Spleen (tissue), 11 donors: ENCODE results near the gene SLC5A6. TPM values are rescaled to one million over a fixed set of nuclear protein-coding genes. Genes with fewer than 3 reads are reported as not detected.

Source experiments
- DNase-seq: peaks from one replicate; pipeline ENCODE4 v3.0.0-alpha.2; 2020
- H3K27ac ChIP-seq, 8 donors: fragments of 200-600 bp; sonication (generic) in 7 of 8; 1 replicate in 4 of 8; 2 replicates in 4 of 8; pipeline versions ENCODE4 v1.5.0 to v1.8.0; 2016 to 2021; ENCODE audit warnings: inconsistent platforms in 4 of 8, mild to moderate bottlenecking in 4 of 8, moderate library complexity in 1 of 8
- H3K27me3 ChIP-seq, 7 donors: fragments of 200-600 bp; sonication (generic) in 6 of 7; replicated peaks in 1 of 7; 1 replicate in 4 of 7; 2 replicates in 3 of 7; pipeline versions ENCODE4 v1.5.0 to v1.8.0; 2016 to 2021; ENCODE audit warnings: inconsistent platforms in 3 of 7, mild to moderate bottlenecking in 1 of 7
- H3K36me3 ChIP-seq, 6 donors: fragments of 200-600 bp; sonication (generic) in 5 of 6; 1 replicate in 4 of 6; 2 replicates in 2 of 6; pipeline versions ENCODE4 v1.5.0 to v1.8.0; 2016 to 2021; ENCODE audit warnings: inconsistent platforms in 2 of 6
- H3K4me1 ChIP-seq, 6 donors: fragments of 200-600 bp; sonication (generic) in 5 of 6; 1 replicate in 3 of 6; 2 replicates in 3 of 6; pipeline versions ENCODE4 v1.5.0 to v1.8.0; 2016 to 2021; ENCODE audit warnings: inconsistent platforms in 3 of 6
- H3K4me3 ChIP-seq, 8 donors: fragments of 200-600 bp; sonication (generic) in 7 of 8; 1 replicate in 4 of 8; 2 replicates in 4 of 8; pipeline versions ENCODE4 v1.5.0 to v1.8.0; 2016 to 2021; ENCODE audit warnings: inconsistent platforms in 4 of 8, mild to moderate bottlenecking in 4 of 8, moderate library complexity in 2 of 8
- H3K9me3 ChIP-seq, 8 donors: fragments of 200-600 bp; sonication (generic) in 7 of 8; 1 replicate in 4 of 8; 2 replicates in 4 of 8; pipeline versions ENCODE4 v1.5.0 to v1.8.0; 2016 to 2021; ENCODE audit warnings: inconsistent platforms in 4 of 8
- CTCF ChIP-seq, 11 experiments: fragments of 200-600 bp in 7 of 11; fragments of 450-650 bp in 4 of 11; sonication (generic) in 4 of 11; IDR thresholded peaks in 8 of 11; conservative IDR thresholded peaks in 3 of 11; 1 replicate in 7 of 11; 2 replicates in 4 of 11; pipeline versions ENCODE4 v1.4.0 to v1.8.0; 2016 to 2021; ENCODE audit warnings: antibody characterized with exemption in 11 of 11, inconsistent platforms in 4 of 11, mild to moderate bottlenecking in 1 of 11
- POLR2A ChIP-seq, 3 donors: fragments of 450-650 bp; IDR thresholded peaks; one replicate each; pipeline ENCODE4 v1.5.1; 2017; ENCODE audit warnings: antibody characterized with exemption in 3 of 3, mild to moderate bottlenecking in 1 of 3
- POLR2AphosphoS5 ChIP-seq, 3 donors: sonication (generic); formaldehyde crosslinking; IDR thresholded peaks; one replicate each; pipeline ENCODE4 v1.5.1; 2017; ENCODE audit warnings: antibody characterized with exemption in 3 of 3
- WGBS, 5 donors: extraction: QIAGEN DNeasy Blood & Tissue Kit in 3 of 5; methylation state at CpG; one replicate each; pipeline versions ENCODE4 v1.1.5 to v1.1.7; 2013 to 2018; 5-methylcytosine and 5-hydroxymethylcytosine counted together
- intact Hi-C: fragments of 100-400 bp; cut with DNase I; formaldehyde crosslinking; loops from one replicate; pipeline ENCODE4 v1.15.0; 2023; ENCODE audit warnings: low total_unique reads
- polyA plus RNA-seq, 3 donors: library from polyadenylated mRNA; stranded (reverse); fragments of 200-250 nt; gene quantifications; one replicate each; pipeline ENCODE4 v1.2.1, GENCODE V29; 2013
- total RNA-seq, 7 donors: library from RNA; depleted of rRNA in 3 of 7; stranded (reverse); fragments of >200 nt in 3 of 7; fragmentation: NEBNext Ultra II Directional in 4 of 7; extraction: Animal tissue kit (Norgen Biotek cat#: 25700) in 4 of 7; gene quantifications; one replicate each; pipeline versions ENCODE4 v1.1.0 to v1.2.1, GENCODE V29; 2016 to 2021
- donor health status: healthy with polysubstance abuse.
- donor health status: DM: no; HTN: no; CAD: no; lungs with moderate emphysema.
- donor health status: DM: no; HTN: no; CAD: no.
- donor health status: Bipolar disorder and iron deficiency.
- donor health status: healthy.
- donor health status: DM: no; HTN: no; CAD: no.
- donor health status: DM: yes; HTN: yes; CAD: no.

Gene SLC5A6
- total and polyA plus RNA-seq, 10 donors: 11.9 to 33.3 (median 22.7) TPM

GRCh38 chr2:27160191-27160590, 51.9 kb downstream of the SLC5A6 start:
- H3K9me3 ChIP-seq: no peaks in the 10 kb centered on the region
- no peak overlapping the region for H3K27ac ChIP-seq
- WGBS, 5 donors: 82 to 90% (median 87%) methylated on average over 9 of the region's 9 CpGs
- H3K4me3 ChIP-seq: no peak overlapping the region
- TF ChIP-seq CTCF (IDR thresholded peaks at IDR 0.05 in 8 of 11, conservative IDR thresholded peaks at IDR 0.05 in 3 of 11) (no peak), POLR2AphosphoS5 (IDR thresholded peaks at IDR 0.05) (no peak), POLR2A (IDR thresholded peaks at IDR 0.05) (no peak)
- no peak for DNase-seq
- intact Hi-C loops: no loop called here
- no peaks in the 10 kb centered on the region for H3K4me1 ChIP-seq
- no peaks in the 10 kb centered on the region for H3K36me3 ChIP-seq
- H3K27me3 ChIP-seq: no peaks in the 10 kb centered on the region

- no peak for TF ChIP-seq POLR2AphosphoS5 (IDR thresholded peaks at IDR 0.05)
- TF ChIP-seq POLR2A (IDR thresholded peaks at IDR 0.05): no peak
- no peak for TF ChIP-seq CTCF (IDR thresholded peaks at IDR 0.05 in 8 of 11, conservative IDR thresholded peaks at IDR 0.05 in 3 of 11)
- Histone ChIP-seq H3K4me1 (no peaks in the 10 kb centered on the region), H3K27me3 (no peaks in the 10 kb centered on the region), H3K9me3 (no peaks in the 10 kb centered on the region), H3K4me3 (no peak overlapping the region), H3K36me3 (no peaks in the 10 kb centered on the region), H3K27ac (no peak overlapping the region)
- intact Hi-C loops: no loop called here
- 74 to 86% (median 79%) methylated on average over 3 to 6 of the region's 6 CpGs for WGBS, 5 donors
- DNase-seq: no peak
Observed at GRCh38 chr2:27159271-27159670, 52.8 kb downstream of the SLC5A6 start.

GRCh38 chr2:27158468-27158867, 53.6 kb downstream of the SLC5A6 start:
- TF ChIP-seq POLR2AphosphoS5 (IDR thresholded peaks at IDR 0.05): no peak
- no peak for TF ChIP-seq POLR2A (IDR thresholded peaks at IDR 0.05)
- no peak for TF ChIP-seq CTCF (IDR thresholded peaks at IDR 0.05 in 8 of 11, conservative IDR thresholded peaks at IDR 0.05 in 3 of 11)
- Histone ChIP-seq H3K27me3 (no peaks in the 10 kb centered on the region), H3K27ac (no peak overlapping the region), H3K36me3 (no peaks in the 10 kb centered on the region), H3K4me1 (no peaks in the 10 kb centered on the region), H3K4me3 (no peak overlapping the region), H3K9me3 (no peaks in the 10 kb centered on the region)
- DNase-seq: no peak
- WGBS, 5 donors: 81 to 88% (median 85%) methylated on average over 6 of the region's 6 CpGs
- intact Hi-C loops: no loop called here

GRCh38 chr2:27155069-27155520, 57.0 kb downstream of the SLC5A6 start:
- Histone ChIP-seq H3K27ac (no peak overlapping the region), H3K4me1 (no peaks in the 10 kb centered on the region), H3K9me3 (no peaks in the 10 kb centered on the region), H3K36me3 (no peaks in the 10 kb centered on the region), H3K27me3 (peaks cover 0 to under 1% (median 0%) of the 10 kb centered on the region in 7 donors), H3K4me3 (no peak overlapping the region)
- no peak for TF ChIP-seq POLR2A (IDR thresholded peaks at IDR 0.05)
- TF ChIP-seq POLR2AphosphoS5 (IDR thresholded peaks at IDR 0.05): no peak
- no peak for TF ChIP-seq CTCF (IDR thresholded peaks at IDR 0.05 in 8 of 11, conservative IDR thresholded peaks at IDR 0.05 in 3 of 11)
- intact Hi-C loops: no loop called here
- no peak for DNase-seq
- 81 to 93% (median 83%) methylated on average over 9 of the region's 9 CpGs for WGBS, 5 donors
